AG09319 (cell line): ENCODE data around the gene FRS3.

Experiments
- DNase-seq: peaks from one replicate; pipeline ENCODE4 v3.0.0-alpha.2; 2010; ENCODE audit warnings: low read depth; ENCODE audit errors: extremely low read depth
- TF ChIP-seq, protein P1 (sequence below): IDR thresholded peaks from 2 replicates; pipeline ENCODE4 v1.5.1; 2011; ENCODE audit warnings: low read depth, mild to moderate bottlenecking, inconsistent platforms, low read length, moderate library complexity

The FRS3 gene

DNA sequence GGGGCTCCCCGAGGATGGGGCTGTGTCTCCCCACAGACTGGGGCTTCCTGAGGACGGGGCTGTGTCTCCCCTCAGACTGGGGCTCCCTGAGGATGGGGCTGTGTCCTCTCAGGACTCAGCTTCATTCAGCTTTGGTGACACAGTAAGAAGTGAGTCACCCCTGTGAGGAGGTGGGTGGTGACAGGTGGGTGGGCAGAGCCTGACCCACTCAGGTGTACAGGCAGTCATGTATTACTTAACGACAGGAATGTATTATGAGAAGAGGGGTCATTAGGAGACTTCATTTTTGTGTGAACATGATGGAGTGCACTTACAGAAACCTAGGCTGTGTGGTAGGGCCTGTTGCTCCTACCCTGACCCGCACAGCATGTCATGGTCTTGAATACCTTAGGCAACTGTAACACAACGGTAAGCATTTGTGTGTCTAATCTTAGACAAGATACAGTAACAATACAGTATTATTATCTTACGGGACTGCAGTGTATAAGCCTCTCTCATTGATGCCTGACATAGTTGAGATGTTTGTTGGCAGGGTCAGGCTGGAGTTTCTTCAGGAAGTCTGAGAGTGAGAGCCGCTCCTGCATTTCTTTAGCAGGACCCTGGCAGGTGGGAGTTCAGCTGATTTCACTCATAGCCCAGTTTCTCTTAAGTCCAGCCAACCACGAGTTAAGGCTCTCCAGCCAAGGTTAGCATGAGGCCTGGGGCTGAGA lies 21.6 kb downstream of the FRS3 start:
- no peak for DNase-seq
- TF ChIP-seq, protein P1, sequence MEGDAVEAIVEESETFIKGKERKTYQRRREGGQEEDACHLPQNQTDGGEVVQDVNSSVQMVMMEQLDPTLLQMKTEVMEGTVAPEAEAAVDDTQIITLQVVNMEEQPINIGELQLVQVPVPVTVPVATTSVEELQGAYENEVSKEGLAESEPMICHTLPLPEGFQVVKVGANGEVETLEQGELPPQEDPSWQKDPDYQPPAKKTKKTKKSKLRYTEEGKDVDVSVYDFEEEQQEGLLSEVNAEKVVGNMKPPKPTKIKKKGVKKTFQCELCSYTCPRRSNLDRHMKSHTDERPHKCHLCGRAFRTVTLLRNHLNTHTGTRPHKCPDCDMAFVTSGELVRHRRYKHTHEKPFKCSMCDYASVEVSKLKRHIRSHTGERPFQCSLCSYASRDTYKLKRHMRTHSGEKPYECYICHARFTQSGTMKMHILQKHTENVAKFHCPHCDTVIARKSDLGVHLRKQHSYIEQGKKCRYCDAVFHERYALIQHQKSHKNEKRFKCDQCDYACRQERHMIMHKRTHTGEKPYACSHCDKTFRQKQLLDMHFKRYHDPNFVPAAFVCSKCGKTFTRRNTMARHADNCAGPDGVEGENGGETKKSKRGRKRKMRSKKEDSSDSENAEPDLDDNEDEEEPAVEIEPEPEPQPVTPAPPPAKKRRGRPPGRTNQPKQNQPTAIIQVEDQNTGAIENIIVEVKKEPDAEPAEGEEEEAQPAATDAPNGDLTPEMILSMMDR, result no peak

GRCh38 chr6:41757271-41757670 lies 22.4 kb downstream of the FRS3 start:
- TF ChIP-seq, protein P1, result no peak
- DNase-seq, result no peak

- TF ChIP-seq, protein P1, result no peak
- DNase-seq, result no peak
Observed at GRCh38 chr6:41756354-41756753, 23.3 kb downstream of the FRS3 start.

DNA sequence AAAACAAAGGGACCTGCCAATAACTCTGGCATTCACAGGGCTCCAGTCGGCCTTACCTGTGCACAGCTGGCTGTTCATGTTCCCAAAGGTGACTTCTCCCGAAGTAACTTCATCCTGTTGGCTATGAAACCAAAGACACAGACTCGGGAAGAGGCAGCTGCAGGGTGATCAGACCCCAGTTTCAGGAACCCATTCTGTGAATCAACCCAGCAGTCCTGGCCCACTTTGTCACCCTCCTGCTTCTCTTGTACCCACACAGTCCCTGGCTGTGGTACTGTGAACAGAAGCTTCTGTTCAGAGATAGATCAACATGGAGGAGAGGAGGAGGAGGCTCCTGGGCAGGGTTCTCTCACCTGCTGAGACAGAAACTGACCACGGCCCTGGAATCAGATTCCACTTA lies 23.8 kb downstream of the FRS3 start:
- DNase-seq, result no peak
- TF ChIP-seq, protein P1, result no peak

DNA sequence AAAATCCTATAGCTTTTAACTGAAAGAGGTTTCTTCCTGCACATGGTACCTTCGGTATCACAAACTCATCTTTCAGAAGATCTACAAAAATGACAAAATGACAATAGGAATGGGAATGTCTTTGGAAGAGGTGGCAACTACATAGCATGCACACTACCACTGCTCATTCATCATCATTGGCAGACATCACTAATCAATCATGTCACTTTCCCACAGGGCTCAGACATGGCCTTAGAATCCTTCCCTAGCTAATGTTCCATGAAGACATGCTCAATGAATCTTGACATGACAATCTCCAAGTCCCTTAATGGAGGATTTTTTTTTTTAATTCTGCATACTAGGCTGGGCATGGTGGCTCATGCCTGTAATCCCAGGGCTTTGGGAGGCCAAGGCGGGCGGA lies 29.3 kb downstream of the FRS3 start:
- no peak for DNase-seq
- TF ChIP-seq, protein P1, result no peak

GRCh38 chr6:41748542-41748941 lies 31.2 kb downstream of the FRS3 start:
- TF ChIP-seq, protein P1, result no peak
- no peak for DNase-seq

GRCh38 chr6:41748102-41748477 lies 31.6 kb downstream of the FRS3 start:
- no peak for DNase-seq
- TF ChIP-seq, protein P1, result no peak
